Measurements from ENCODE around the gene VPS37C.

Gene VPS37C

GRCh38 chr11:61163714-61164605 is 2.7 kb upstream of the VPS37C start:
- no peak overlapping the region for H3K4me3 ChIP-seq (ENCODE audit: low read depth, low read length)
- TF ChIP-seq CTCF (IDR thresholded peaks at IDR 0.05; ENCODE audit: borderline replicate concordance, insufficient read depth, low read depth, low read length): no peak

GRCh38 chr11:61163021-61163420 is 1.8 kb upstream of the VPS37C start:
- H3K4me3 ChIP-seq (ENCODE audit: low read depth, low read length): no peak overlapping the region
- no peak for TF ChIP-seq CTCF (IDR thresholded peaks at IDR 0.05; ENCODE audit: borderline replicate concordance, insufficient read depth, low read depth, low read length)

GRCh38 chr11:61162092-61162941 is 1.1 kb upstream of the VPS37C start:
- no peak for TF ChIP-seq CTCF (IDR thresholded peaks at IDR 0.05; ENCODE audit: borderline replicate concordance, insufficient read depth, low read depth, low read length)
- peak overlapping the region; percentile 64 for H3K4me3 ChIP-seq (ENCODE audit: low read depth, low read length)

GRCh38 chr11:61160487-61161189 is 588 bp downstream of the VPS37C start:
- TF ChIP-seq CTCF (IDR thresholded peaks at IDR 0.05; ENCODE audit: borderline replicate concordance, insufficient read depth, low read depth, low read length): no peak
- peak overlapping the region; percentile 64 for H3K4me3 ChIP-seq (ENCODE audit: low read depth, low read length)

- no peak for TF ChIP-seq CTCF (IDR thresholded peaks at IDR 0.05; ENCODE audit: borderline replicate concordance, insufficient read depth, low read depth, low read length)
- no peak overlapping the region for H3K4me3 ChIP-seq (ENCODE audit: low read depth, low read length)
These were observed 2.4 kb downstream of the VPS37C start for GRCh38 chr11:61158691-61159381.

GRCh38 chr11:61157743-61158142 is 3.5 kb downstream of the VPS37C start:
- TF ChIP-seq CTCF (IDR thresholded peaks at IDR 0.05; ENCODE audit: borderline replicate concordance, insufficient read depth, low read depth, low read length): no peak
- H3K4me3 ChIP-seq (ENCODE audit: low read depth, low read length): no peak overlapping the region
